ENCODE measurements around the gene INSM1. TPM values are rescaled to one million over a fixed set of nuclear protein-coding genes. Genes with fewer than 3 reads are reported as not detected.
A peak's percentile ranks its signal among the peaks of the same experiment; 100 is the strongest.

Gene INSM1
- total RNA-seq, 1 experiment from 2014 or later, result 3.3 TPM

DNA sequence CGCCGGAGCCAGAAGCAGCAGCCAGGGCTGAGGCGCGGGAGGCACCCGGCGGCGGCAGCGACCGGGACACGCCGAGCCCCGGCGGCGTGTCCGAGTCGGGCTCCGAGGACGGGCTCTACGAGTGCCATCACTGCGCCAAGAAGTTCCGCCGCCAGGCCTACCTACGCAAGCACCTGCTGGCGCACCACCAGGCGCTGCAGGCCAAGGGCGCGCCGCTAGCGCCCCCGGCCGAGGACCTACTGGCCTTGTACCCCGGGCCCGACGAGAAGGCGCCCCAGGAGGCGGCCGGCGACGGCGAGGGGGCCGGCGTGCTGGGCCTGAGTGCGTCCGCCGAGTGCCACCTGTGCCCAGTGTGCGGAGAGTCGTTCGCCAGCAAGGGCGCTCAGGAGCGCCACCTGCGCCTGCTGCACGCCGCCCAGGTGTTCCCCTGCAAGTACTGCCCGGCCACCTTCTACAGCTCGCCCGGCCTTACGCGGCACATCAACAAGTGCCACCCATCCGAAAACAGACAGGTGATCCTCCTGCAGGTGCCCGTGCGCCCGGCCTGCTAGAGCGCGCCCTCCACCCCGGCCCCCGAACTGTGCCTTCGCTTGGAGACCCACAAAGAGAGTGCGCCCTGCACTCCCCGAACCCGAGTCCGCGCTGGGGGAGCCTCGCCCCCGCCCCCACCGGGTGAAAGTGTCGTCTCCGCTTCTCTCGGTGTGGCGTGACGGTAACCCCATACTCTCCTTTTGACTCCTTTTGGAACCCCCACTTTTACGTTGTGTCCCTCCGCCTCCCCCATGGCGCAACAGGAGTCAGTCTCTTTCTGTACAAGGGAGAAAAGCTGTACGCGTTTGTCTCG lies 1.6 kb downstream of the INSM1 start:
- CTCF ChIA-PET, result interaction anchor here (0.6 to 3.4 kb wide), 8 partner anchors 42 to 287 kb away, joined by 3 to 23 read pairs (median 4); no protein-coding TSS in a partner anchor
- peaks cover 51% of the 10 kb centered on the region for H3K4me1 Mint-ChIP-seq
- H3K27me3 Mint-ChIP-seq (ENCODE audit: low read depth), result peaks cover 83% of the 10 kb centered on the region
- peaks cover under 1% of the 10 kb centered on the region; the same call in 1 of the 2 replicates for H3K9me3 Mint-ChIP-seq
- peak; percentile 21 for ATAC-seq
- POLR2A ChIA-PET, result no interaction called here
- peak overlapping the region; percentile 17; the same call in 1 of the 2 replicates for H3K27ac Mint-ChIP-seq
- peak; percentile 66 for DNase-seq (ENCODE audit: low spot score)
- TF ChIP-seq, protein P1, sequence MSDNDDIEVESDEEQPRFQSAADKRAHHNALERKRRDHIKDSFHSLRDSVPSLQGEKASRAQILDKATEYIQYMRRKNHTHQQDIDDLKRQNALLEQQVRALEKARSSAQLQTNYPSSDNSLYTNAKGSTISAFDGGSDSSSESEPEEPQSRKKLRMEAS (CRISPR knock-in tag; IDR thresholded peaks at IDR 0.05), result peak; percentile 65; the same call in 1 of the 2 replicates
- TF ChIP-seq NFE2L1 (CRISPR knock-in tag; IDR thresholded peaks at IDR 0.05), result peak; percentile 65; the same call in 1 of the 2 replicates
- TF ChIP-seq, protein P2, sequence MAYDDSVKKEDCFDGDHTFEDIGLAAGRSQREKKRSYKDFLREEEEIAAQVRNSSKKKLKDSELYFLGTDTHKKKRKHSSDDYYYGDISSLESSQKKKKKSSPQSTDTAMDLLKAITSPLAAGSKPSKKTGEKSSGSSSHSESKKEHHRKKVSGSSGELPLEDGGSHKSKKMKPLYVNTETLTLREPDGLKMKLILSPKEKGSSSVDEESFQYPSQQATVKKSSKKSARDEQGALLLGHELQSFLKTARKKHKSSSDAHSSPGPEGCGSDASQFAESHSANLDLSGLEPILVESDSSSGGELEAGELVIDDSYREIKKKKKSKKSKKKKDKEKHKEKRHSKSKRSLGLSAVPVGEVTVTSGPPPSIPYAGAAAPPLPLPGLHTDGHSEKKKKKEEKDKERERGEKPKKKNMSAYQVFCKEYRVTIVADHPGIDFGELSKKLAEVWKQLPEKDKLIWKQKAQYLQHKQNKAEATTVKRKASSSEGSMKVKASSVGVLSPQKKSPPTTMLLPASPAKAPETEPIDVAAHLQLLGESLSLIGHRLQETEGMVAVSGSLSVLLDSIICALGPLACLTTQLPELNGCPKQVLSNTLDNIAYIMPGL (CRISPR knock-in tag; IDR thresholded peaks at IDR 0.05), result peak; percentile 25; the same call in 1 of the 2 replicates
- no peak for TF ChIP-seq ZNF396 (CRISPR knock-in tag; IDR thresholded peaks at IDR 0.05; ENCODE audit: borderline replicate concordance)
- 0 out of 2 replicates have a peak, but pooled peaks have one; percentile 27 for TF ChIP-seq MYBL2 (CRISPR knock-in tag; IDR thresholded peaks at IDR 0.05)
- no peak for TF ChIP-seq NFYB (CRISPR knock-in tag; conservative IDR thresholded peaks at IDR 0.05; ENCODE audit: low read depth)
- TF ChIP-seq, protein P3, sequence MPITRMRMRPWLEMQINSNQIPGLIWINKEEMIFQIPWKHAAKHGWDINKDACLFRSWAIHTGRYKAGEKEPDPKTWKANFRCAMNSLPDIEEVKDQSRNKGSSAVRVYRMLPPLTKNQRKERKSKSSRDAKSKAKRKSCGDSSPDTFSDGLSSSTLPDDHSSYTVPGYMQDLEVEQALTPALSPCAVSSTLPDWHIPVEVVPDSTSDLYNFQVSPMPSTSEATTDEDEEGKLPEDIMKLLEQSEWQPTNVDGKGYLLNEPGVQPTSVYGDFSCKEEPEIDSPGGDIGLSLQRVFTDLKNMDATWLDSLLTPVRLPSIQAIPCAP (CRISPR knock-in tag; IDR thresholded peaks at IDR 0.05), result 0 out of 2 replicates have a peak, but pooled peaks have one; percentile 17
- TF ChIP-seq ZBTB21 (CRISPR knock-in tag; IDR thresholded peaks at IDR 0.05; ENCODE audit: borderline replicate concordance), result peak; percentile 32; the same call in 1 of the 2 replicates
- peak; percentile 38; the same call in 1 of the 2 replicates for TF ChIP-seq ZNF423 (CRISPR knock-in tag; IDR thresholded peaks at IDR 0.05)
- 0 out of 2 replicates have a peak, but pooled peaks have one; percentile 38 for TF ChIP-seq FOXK1 (CRISPR knock-in tag; IDR thresholded peaks at IDR 0.05)
- TF ChIP-seq, protein P4, sequence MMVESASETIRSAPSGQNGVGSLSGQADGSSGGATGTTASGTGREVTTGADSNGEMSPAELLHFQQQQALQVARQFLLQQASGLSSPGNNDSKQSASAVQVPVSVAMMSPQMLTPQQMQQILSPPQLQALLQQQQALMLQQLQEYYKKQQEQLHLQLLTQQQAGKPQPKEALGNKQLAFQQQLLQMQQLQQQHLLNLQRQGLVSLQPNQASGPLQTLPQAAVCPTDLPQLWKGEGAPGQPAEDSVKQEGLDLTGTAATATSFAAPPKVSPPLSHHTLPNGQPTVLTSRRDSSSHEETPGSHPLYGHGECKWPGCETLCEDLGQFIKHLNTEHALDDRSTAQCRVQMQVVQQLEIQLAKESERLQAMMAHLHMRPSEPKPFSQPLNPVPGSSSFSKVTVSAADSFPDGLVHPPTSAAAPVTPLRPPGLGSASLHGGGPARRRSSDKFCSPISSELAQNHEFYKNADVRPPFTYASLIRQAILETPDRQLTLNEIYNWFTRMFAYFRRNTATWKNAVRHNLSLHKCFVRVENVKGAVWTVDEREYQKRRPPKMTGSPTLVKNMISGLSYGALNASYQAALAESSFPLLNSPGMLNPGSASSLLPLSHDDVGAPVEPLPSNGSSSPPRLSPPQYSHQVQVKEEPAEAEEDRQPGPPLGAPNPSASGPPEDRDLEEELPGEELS (CRISPR knock-in tag; IDR thresholded peaks at IDR 0.05), result peak; percentile 57; the same call in 1 of the 2 replicates
- TF ChIP-seq, protein P5, sequence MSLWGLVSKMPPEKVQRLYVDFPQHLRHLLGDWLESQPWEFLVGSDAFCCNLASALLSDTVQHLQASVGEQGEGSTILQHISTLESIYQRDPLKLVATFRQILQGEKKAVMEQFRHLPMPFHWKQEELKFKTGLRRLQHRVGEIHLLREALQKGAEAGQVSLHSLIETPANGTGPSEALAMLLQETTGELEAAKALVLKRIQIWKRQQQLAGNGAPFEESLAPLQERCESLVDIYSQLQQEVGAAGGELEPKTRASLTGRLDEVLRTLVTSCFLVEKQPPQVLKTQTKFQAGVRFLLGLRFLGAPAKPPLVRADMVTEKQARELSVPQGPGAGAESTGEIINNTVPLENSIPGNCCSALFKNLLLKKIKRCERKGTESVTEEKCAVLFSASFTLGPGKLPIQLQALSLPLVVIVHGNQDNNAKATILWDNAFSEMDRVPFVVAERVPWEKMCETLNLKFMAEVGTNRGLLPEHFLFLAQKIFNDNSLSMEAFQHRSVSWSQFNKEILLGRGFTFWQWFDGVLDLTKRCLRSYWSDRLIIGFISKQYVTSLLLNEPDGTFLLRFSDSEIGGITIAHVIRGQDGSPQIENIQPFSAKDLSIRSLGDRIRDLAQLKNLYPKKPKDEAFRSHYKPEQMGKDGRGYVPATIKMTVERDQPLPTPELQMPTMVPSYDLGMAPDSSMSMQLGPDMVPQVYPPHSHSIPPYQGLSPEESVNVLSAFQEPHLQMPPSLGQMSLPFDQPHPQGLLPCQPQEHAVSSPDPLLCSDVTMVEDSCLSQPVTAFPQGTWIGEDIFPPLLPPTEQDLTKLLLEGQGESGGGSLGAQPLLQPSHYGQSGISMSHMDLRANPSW (CRISPR knock-in tag; conservative IDR thresholded peaks at IDR 0.05; ENCODE audit: low read depth), result no peak
- 0 out of 2 replicates have a peak, but pooled peaks have one; percentile 27 for TF ChIP-seq ZNF263 (CRISPR knock-in tag; IDR thresholded peaks at IDR 0.05; ENCODE audit: low read depth)
- TF ChIP-seq, protein P6, sequence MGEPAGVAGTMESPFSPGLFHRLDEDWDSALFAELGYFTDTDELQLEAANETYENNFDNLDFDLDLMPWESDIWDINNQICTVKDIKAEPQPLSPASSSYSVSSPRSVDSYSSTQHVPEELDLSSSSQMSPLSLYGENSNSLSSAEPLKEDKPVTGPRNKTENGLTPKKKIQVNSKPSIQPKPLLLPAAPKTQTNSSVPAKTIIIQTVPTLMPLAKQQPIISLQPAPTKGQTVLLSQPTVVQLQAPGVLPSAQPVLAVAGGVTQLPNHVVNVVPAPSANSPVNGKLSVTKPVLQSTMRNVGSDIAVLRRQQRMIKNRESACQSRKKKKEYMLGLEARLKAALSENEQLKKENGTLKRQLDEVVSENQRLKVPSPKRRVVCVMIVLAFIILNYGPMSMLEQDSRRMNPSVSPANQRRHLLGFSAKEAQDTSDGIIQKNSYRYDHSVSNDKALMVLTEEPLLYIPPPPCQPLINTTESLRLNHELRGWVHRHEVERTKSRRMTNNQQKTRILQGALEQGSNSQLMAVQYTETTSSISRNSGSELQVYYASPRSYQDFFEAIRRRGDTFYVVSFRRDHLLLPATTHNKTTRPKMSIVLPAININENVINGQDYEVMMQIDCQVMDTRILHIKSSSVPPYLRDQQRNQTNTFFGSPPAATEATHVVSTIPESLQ (CRISPR knock-in tag; IDR thresholded peaks at IDR 0.05), result no peak
- no peaks in the 10 kb centered on the region for H3K36me3 Mint-ChIP-seq
- H3K4me3 Mint-ChIP-seq, result peak overlapping the region; percentile 80

All from WTC11 (cell line).